Adrenal gland (tissue), 12 donors: ENCODE data around the gene FOXS1. TPM values are rescaled to one million over a fixed set of nuclear protein-coding genes. Genes with fewer than 3 reads are reported as not detected.
"Not testable (repeated sequence)": the region's sequence is repeated elsewhere in the genome, so short reads cannot be mapped to it uniquely, and the experiment has no call there.

Source experiments
- DNase-seq, 7 donors: peaks; one replicate each; pipeline ENCODE4 v3.0.0-alpha.2; 2019 to 2020
- H3K27ac ChIP-seq, 5 donors: fragments of 200-600 bp; sonication (generic) in 4 of 5; 1 replicate in 3 of 5; 2 replicates in 2 of 5; pipeline versions ENCODE4 v1.5.1 to v1.8.0; 2016 to 2020; ENCODE audit warnings: mild to moderate bottlenecking in 1 of 5
- H3K27me3 ChIP-seq: fragments of 200-600 bp; 2 replicates; pipeline ENCODE4 v1.8.0; 2021
- H3K36me3 ChIP-seq, 2 donors: fragments of 200-600 bp; replicated peaks in 1 of 2; 1 replicate in 1 of 2; 2 replicates in 1 of 2; pipeline versions ENCODE4 v1.5.1 to v1.8.0; 2018 to 2022
- H3K4me1 ChIP-seq, 2 donors: fragments of 200-600 bp; replicated peaks in 1 of 2; 1 replicate in 1 of 2; 2 replicates in 1 of 2; pipeline versions ENCODE4 v1.5.1 to v1.8.0; 2018 to 2021
- H3K4me3 ChIP-seq, 4 donors: fragments of 200-600 bp; sonication (generic) in 3 of 4; one replicate each; pipeline ENCODE4 v1.5.1; 2016 to 2018
- H3K9me3 ChIP-seq, 3 donors: fragments of 200-600 bp; sonication (generic) in 1 of 3; replicated peaks in 1 of 3; 1 replicate in 2 of 3; 2 replicates in 1 of 3; pipeline versions ENCODE4 v1.5.1 to v1.8.0; 2016 to 2021
- POLR2A ChIP-seq, 2 donors: fragments of 450-650 bp; IDR thresholded peaks; one replicate each; pipeline ENCODE4 v1.6.1; 2017; ENCODE audit warnings: antibody characterized with exemption in 2 of 2, mild to moderate bottlenecking in 2 of 2, moderate library complexity in 1 of 2
- WGBS, 4 donors: extraction: QIAGEN DNeasy Blood & Tissue Kit in 2 of 4; methylation state at CpG; one replicate each; pipeline versions ENCODE4 v1.1.5 to v1.1.7; 2013 to 2017; 5-methylcytosine and 5-hydroxymethylcytosine counted together
- intact Hi-C, 2 donors: fragments of 100-400 bp; cut with DNase I; formaldehyde crosslinking; loops; one replicate each; pipeline versions ENCODE4 v1.14.1 to v1.15.0; 2022 to 2023
- polyA plus RNA-seq, 3 donors: library from polyadenylated mRNA; stranded (reverse); fragments of 200-250 nt in 2 of 3; fragments of 350-450 nt in 1 of 3; fragmentation: Illumina TruSeq in 1 of 3; extraction: RNeasy Lipid Tissue Mini Kit (QIAGEN cat#74804) in 1 of 3; gene quantifications; one replicate each; pipeline ENCODE4 v1.2.3, GENCODE V29; 2013 to 2014
- total RNA-seq, 9 donors: library from RNA; depleted of rRNA in 4 of 9; stranded (reverse); fragments of >200 nt in 4 of 9; fragments of 120-200 nt in 1 of 9; fragmentation: NEBNext Ultra II Directional in 1 of 9; extraction: Animal tissue kit (Norgen Biotek cat#: 25700) in 1 of 9; gene quantifications; one replicate each; pipeline versions ENCODE4 v1.1.0 to v1.2.4, GENCODE V29; 2013 to 2023
- TF ChIP-seq, protein P1 (sequence below), 6 experiments: fragments of 450-650 bp in 4 of 6; fragments of 200-600 bp in 2 of 6; sonication (generic) in 1 of 6; IDR thresholded peaks; 1 replicate in 5 of 6; 2 replicates in 1 of 6; pipeline versions ENCODE4 v1.5.1 to v1.8.0; 2016 to 2021; ENCODE audit warnings: antibody characterized with exemption in 6 of 6, mild to moderate bottlenecking in 2 of 6, moderate library complexity in 1 of 6
- donor health status: healthy with polysubstance abuse.
- donor health status: Bipolar disorder and iron deficiency.
- donor health status: DM: yes; HTN: yes; CAD: no.
- donor health status: DM: no; HTN: no; CAD: no.
- donor health status: DM: no; HTN: no; CAD: no.
- donor health status: DM: yes; HTN: yes; CAD: no.

FOXS1 gene
- total and polyA plus RNA-seq, 12 donors: 0.22 to 6.0 (median 2.0) TPM

DNA sequence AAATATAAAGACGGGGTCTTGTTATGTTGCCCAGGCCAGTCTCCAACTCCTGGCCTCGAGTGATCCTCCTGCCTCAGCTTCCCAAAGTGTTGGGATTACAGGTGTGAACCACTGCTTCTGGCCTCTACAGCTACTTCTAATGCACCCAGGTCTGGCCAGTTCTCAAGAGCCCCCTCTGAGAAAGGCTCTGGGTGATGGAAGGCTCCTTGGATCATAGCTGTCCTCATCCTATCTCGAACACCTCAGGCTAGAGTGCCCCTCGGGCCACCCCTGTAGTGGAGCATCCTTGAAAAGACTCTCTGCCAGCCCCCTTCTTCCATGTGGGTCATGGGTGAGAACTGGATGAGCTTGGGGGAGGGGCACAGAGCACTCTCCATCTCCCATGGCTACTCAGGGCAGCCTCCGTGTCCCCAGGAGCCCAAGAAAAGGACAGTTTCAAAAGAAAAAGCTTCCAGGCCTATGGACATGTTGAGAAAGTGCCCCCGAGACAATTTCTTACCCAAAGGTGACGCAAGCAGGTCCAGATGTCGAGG lies 27.0 kb downstream of the FOXS1 start:
- no peaks in the 10 kb centered on the region for H3K36me3 ChIP-seq
- no peak for DNase-seq
- intact Hi-C loops: no loop called here
- no peaks in the 10 kb centered on the region for H3K27me3 ChIP-seq
- 85 to 93% (median 90%) methylated on average over 5 to 8 of the region's 8 CpGs for WGBS, 4 donors
- H3K9me3 ChIP-seq: no peaks in the 10 kb centered on the region
- H3K4me1 ChIP-seq: peaks cover 0 to 3% of the 10 kb centered on the region in 2 donors
- H3K4me3 ChIP-seq: no peak overlapping the region
- no peak overlapping the region for H3K27ac ChIP-seq
- no peak for TF ChIP-seq POLR2A (IDR thresholded peaks at IDR 0.05)
- TF ChIP-seq, protein P1, sequence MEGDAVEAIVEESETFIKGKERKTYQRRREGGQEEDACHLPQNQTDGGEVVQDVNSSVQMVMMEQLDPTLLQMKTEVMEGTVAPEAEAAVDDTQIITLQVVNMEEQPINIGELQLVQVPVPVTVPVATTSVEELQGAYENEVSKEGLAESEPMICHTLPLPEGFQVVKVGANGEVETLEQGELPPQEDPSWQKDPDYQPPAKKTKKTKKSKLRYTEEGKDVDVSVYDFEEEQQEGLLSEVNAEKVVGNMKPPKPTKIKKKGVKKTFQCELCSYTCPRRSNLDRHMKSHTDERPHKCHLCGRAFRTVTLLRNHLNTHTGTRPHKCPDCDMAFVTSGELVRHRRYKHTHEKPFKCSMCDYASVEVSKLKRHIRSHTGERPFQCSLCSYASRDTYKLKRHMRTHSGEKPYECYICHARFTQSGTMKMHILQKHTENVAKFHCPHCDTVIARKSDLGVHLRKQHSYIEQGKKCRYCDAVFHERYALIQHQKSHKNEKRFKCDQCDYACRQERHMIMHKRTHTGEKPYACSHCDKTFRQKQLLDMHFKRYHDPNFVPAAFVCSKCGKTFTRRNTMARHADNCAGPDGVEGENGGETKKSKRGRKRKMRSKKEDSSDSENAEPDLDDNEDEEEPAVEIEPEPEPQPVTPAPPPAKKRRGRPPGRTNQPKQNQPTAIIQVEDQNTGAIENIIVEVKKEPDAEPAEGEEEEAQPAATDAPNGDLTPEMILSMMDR (IDR thresholded peaks at IDR 0.05): no peak

DNA sequence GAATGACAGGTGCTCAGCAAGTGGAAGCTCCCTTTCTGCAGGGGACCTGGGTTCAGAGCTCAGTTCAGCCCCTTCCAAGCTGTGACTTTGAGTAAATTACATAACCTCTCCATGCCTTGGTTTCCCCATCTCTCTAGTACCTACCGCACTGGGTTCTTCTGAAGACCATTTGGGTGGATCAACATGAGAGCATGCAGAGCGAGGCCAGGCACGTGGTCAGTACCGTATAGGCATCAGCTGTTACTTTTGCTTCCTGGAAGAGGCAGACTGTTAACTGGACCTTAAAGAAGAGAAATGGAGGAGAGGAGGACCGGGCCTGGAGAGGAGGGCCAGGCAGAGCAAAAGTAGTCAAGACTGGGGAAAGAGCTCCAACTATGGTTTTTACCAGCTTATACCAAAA lies 27.9 kb downstream of the FOXS1 start:
- Histone ChIP-seq H3K9me3 (no peaks in the 10 kb centered on the region), H3K27ac (no peak overlapping the region), H3K36me3 (no peaks in the 10 kb centered on the region), H3K4me1 (peaks cover 0 to 2% of the 10 kb centered on the region in 2 donors), H3K27me3 (no peaks in the 10 kb centered on the region), H3K4me3 (no peak overlapping the region)
- no peak for DNase-seq
- WGBS, 4 donors: 93 to 96% (median 95%) methylated on average over 5 of the region's 5 CpGs
- intact Hi-C loops: no loop called here
- TF ChIP-seq, protein P1 (IDR thresholded peaks at IDR 0.05): no peak
- TF ChIP-seq POLR2A (IDR thresholded peaks at IDR 0.05): no peak

DNA sequence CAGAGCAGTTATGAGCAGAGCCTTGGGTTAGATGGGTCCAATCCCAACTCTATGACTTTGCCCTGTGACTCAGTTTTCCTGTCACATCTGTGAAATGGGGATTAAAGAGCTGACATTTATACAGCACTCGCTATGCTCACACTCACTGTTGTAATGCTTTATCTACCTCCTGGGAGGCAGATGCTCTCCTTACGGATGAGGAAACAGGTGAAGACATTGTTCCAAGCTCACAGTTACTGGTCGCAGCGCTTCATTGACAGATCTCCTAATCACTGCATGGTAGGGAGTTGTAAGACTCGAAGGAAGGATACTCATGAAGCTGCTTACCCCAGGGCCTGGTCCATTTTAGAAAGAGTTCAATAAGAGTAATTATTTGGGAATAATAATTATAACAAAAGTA lies 29.2 kb downstream of the FOXS1 start:
- intact Hi-C loops: no loop called here
- no peaks in the 10 kb centered on the region for H3K27me3 ChIP-seq
- TF ChIP-seq POLR2A (IDR thresholded peaks at IDR 0.05): no peak
- TF ChIP-seq, protein P1 (IDR thresholded peaks at IDR 0.05): no peak
- peaks cover 0 to 3% of the 10 kb centered on the region in 2 donors for H3K4me1 ChIP-seq
- H3K27ac ChIP-seq: no peak overlapping the region
- H3K36me3 ChIP-seq: no peaks in the 10 kb centered on the region
- no peak overlapping the region for H3K4me3 ChIP-seq
- no peak for DNase-seq
- no peaks in the 10 kb centered on the region for H3K9me3 ChIP-seq
- 87 to 93% (median 91%) methylated on average over 5 of the region's 5 CpGs for WGBS, 4 donors

DNA sequence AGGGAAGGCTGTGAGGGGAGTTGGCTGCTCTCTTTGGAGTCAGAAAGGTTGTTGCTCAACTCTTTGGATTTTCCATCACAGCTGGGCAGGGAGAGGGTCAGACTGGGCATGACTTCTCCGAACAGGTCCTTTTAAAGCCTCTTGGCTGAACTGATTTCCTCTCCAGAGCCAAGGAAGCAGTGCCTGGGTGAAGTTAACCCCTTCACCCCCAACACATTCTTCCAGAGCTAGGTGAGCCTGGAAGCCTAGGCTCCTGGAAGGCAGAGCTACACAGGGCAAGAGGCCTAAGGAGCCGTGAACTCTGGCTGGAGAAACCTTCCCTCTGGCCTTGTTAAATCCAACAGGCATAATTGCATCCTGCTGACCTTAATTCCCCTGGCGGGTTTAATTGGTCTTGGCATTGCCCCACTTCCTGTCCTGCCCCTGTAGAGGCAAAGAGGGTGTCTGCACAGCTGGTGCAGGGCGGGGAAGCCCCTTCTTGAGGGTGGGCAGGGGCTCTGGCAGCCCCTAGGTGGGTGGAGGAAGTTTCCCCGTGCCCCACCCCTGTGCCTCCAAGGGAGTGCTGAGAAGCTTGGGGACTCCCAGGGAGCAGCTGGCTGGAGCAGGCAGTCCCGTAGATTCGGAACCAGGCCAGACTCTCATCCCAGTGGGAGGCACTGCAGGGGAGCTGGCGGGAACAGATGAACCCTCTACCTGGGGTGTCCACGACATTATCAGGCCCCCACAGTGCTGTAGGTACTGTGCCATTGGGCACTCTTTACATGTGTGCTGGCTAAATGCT lies 29.8 kb downstream of the FOXS1 start:
- intact Hi-C loops: no loop called here
- no peak for DNase-seq
- TF ChIP-seq POLR2A (IDR thresholded peaks at IDR 0.05): no peak
- TF ChIP-seq, protein P1 (IDR thresholded peaks at IDR 0.05): no peak
- Histone ChIP-seq H3K9me3 (no peaks in the 10 kb centered on the region), H3K27me3 (no peaks in the 10 kb centered on the region), H3K4me3 (no peak overlapping the region), H3K27ac (no peak overlapping the region), H3K4me1 (peaks cover 0 to 3% of the 10 kb centered on the region in 2 donors), H3K36me3 (no peaks in the 10 kb centered on the region)
- 58 to 70% (median 62%) methylated on average over 3 to 9 of the region's 9 CpGs for WGBS, 4 donors

DNA sequence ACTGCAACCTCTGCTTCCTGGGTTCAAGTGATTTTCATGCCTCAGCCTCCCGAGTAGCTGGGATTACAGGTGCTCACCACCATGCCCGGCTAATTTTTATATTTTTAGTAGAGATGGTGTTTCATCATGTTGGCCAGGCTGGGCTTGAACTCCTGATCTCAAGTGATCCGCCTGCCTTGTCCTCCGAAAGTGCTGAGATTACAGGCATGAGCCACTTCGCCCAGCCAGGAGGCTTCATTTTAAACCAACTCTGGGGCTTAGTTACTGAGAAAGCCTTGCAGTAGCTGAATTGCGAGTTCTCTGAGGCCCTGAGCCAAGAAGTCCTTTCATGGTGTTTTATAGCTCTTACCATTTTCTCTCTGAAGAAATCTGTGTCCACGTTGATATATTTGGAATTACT lies 31.3 kb downstream of the FOXS1 start:
- H3K27ac ChIP-seq, DNase-seq, H3K36me3 ChIP-seq, H3K4me3 ChIP-seq, H3K27me3 ChIP-seq, H3K9me3 ChIP-seq, H3K4me1 ChIP-seq, intact Hi-C loops: not testable (repeated sequence)
- 89 to 93% (median 91%) methylated on average over 7 of the region's 7 CpGs for WGBS, 4 donors
